ENCODE measurements around the gene WDR45B.

GRCh38 chr17:82631544-82631943 lies 16.7 kb downstream of the WDR45B start:
- TF ChIP-seq POLR2A (IDR thresholded peaks at IDR 0.05) = no peak
- TF ChIP-seq CTCF (IDR thresholded peaks at IDR 0.05) = no peak
- no peak for TF ChIP-seq POLR2AphosphoS5 (IDR thresholded peaks at IDR 0.05)

All from breast epithelium (tissue), 3 donors.